Type B pancreatic cell (in vitro differentiated cells): ENCODE results near the gene CISTR. TPM values are rescaled to one million over a fixed set of nuclear protein-coding genes. Genes with fewer than 3 reads are reported as not detected.

ENCODE experiments used
- DNase-seq: peaks from one replicate; pipeline ENCODE4 v3.0.0; 2021; ENCODE audit warnings: mixed read lengths; ENCODE audit not compliant: unreplicated experiment; ENCODE audit errors: extremely low spot score
- H3K27ac Mint-ChIP-seq: 2 replicates; pipeline ENCODE4 v1.8.0; 2021; ENCODE audit warnings: mild to moderate bottlenecking, mixed read lengths
- H3K27me3 Mint-ChIP-seq: 2 replicates; pipeline ENCODE4 v1.8.0; 2021; ENCODE audit warnings: mixed read lengths
- H3K36me3 Mint-ChIP-seq: 2 replicates; pipeline ENCODE4 v1.8.0; 2021; ENCODE audit warnings: mixed read lengths
- H3K4me1 Mint-ChIP-seq: one replicate; pipeline ENCODE4 v1.8.0; 2021; ENCODE audit warnings: mixed read lengths; ENCODE audit not compliant: unreplicated experiment
- H3K4me3 Mint-ChIP-seq: 2 replicates; pipeline ENCODE4 v1.8.0; 2021; ENCODE audit warnings: mild to moderate bottlenecking, mixed read lengths
- H3K9me3 Mint-ChIP-seq: 2 replicates; pipeline ENCODE4 v1.8.0; 2021; ENCODE audit warnings: mixed read lengths
- CTCF ChIP-seq: fragments of 200-600 bp; sonication (generic); conservative IDR thresholded peaks from 2 replicates; pipeline ENCODE4 v1.5.0; 2021; ENCODE audit warnings: antibody characterized with exemption, mild to moderate bottlenecking
- total RNA-seq: library from RNA; stranded (reverse); gene quantifications from 2 replicates; pipeline ENCODE4 v1.2.1, GENCODE V29; 2021; ENCODE audit warnings: low replicate concordance

The CISTR gene
- total RNA-seq, 1 donor from 2014 or later, result not detected

DNA sequence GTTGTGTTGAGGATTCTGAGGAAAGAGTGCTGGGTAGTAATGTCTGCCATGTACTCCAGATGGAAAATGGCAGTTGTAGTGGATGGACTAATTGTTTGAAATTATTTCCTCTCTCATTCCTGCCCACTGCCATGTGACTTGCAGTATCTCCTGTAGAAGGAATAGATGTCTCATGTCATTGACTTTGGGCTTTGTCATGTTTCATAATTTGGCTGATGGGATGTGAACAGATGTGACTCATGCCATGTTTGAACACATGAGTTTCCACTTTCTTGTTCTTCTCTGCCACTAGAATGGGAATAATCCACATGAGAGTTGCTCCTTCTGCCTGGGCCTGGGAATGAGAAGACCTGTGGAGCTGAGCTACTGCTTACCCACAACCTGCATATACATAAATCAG, 22.1 kb downstream of the CISTR start:
- Mint-ChIP-seq H3K9me3 (no peaks in the 10 kb centered on the region), H3K27me3 (peaks cover 15% of the 10 kb centered on the region), H3K4me1 (peaks cover 12% of the 10 kb centered on the region), H3K36me3 (no peaks in the 10 kb centered on the region), H3K4me3 (no peak overlapping the region), H3K27ac (no peak overlapping the region)
- no peak for DNase-seq
- no peak for TF ChIP-seq CTCF

DNA sequence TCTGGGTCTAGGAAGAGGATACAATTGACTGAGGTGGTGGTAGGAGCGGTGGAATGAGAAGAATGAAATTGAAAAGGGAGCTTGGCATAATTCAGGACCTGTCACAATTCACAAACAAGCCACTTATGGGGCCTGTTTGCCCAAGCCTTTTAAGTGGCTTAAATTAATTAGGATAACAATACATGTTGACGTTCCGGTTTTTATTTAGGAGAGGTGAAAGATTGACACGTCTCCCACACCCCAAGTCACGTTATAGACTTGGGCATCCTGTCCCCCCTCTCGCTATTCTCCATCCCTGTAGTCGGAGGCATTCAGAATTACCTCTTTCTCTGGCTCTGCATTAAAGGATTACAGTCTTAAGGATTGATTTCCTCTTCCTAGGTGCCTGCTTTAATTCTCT, 23.6 kb downstream of the CISTR start:
- no peak for DNase-seq
- Mint-ChIP-seq H3K36me3 (peaks cover 5% of the 10 kb centered on the region), H3K4me3 (peak overlapping the region; percentile 98), H3K4me1 (peaks cover 12% of the 10 kb centered on the region), H3K27me3 (peaks cover 15% of the 10 kb centered on the region), H3K9me3 (no peaks in the 10 kb centered on the region), H3K27ac (peak overlapping the region; percentile 90)
- TF ChIP-seq CTCF, result no peak

- Mint-ChIP-seq H3K27ac (peak within 1 kb of the TSS; percentile 90), H3K4me3 (peak within 1 kb of the TSS; percentile 98), H3K36me3 (peaks cover 5% of the 10 kb centered on the region), H3K27me3 (peaks cover 15% of the 10 kb centered on the region), H3K4me1 (peaks cover 12% of the 10 kb centered on the region), H3K9me3 (no peaks in the 10 kb centered on the region)
- TF ChIP-seq CTCF, result no peak
- peak; percentile 95 for DNase-seq
Observed at GRCh38 chr12:53727310-53728041, 24.3 kb downstream of the CISTR start, which contains the start of gene CALCOCO1. CALCOCO1 (minus strand) TSS chr12:53727452; CDS start chr12:53725242, 2,210 bp downstream.

DNA sequence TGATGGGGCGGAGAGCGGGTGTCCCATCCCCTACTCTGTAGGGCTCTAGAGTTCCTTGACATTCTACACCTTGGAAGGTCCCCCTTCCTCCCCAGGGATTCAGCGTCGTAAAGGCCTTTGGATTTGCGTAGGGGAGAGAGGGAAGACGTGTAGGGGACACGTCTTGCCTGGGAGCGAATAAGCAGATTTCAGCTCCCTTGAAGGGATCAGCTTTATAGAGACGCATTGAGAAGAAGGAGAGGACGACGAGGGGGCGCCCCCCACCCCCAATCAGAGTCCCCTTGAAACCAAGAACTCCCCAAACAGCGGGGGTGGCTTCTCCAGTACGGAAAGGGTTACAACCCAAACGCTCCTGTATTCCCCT, 24.9 kb downstream of the CISTR start:
- no peak for TF ChIP-seq CTCF
- Mint-ChIP-seq H3K27ac (peak overlapping the region; percentile 90), H3K27me3 (peaks cover 11% of the 10 kb centered on the region), H3K36me3 (peaks cover 5% of the 10 kb centered on the region), H3K4me3 (peak overlapping the region; percentile 98), H3K9me3 (no peaks in the 10 kb centered on the region), H3K4me1 (peaks cover 12% of the 10 kb centered on the region)
- no peak for DNase-seq

DNA sequence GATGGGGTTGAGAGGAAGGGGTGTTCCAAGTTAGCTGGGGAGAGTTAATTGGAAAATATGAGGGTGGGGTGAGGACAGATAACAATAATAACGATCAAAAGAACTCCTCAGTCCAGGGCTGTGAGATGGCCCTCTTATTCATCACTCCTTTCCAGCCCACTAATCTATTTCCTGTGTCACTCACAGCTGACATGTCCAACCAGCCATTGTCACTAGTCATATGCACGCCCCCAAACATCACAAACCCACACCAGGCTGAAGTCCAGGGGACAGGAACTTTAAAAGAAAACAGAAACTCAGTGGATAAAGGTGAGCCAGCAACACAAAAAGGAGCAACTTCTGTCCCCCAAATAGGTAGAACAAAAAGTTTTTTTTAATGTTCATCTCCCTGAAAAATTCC, 25.4 kb downstream of the CISTR start:
- no peaks in the 10 kb centered on the region for H3K9me3 Mint-ChIP-seq
- H3K27ac Mint-ChIP-seq, result peak overlapping the region; percentile 90
- no peak for TF ChIP-seq CTCF
- peaks cover 6% of the 10 kb centered on the region for H3K27me3 Mint-ChIP-seq
- no peak for DNase-seq
- peaks cover 12% of the 10 kb centered on the region for H3K4me1 Mint-ChIP-seq
- peaks cover 5% of the 10 kb centered on the region for H3K36me3 Mint-ChIP-seq
- peak overlapping the region; percentile 98 for H3K4me3 Mint-ChIP-seq
